Measurements from ENCODE around the gene FYB1.

The FYB1 gene

GRCh38 chr5:39118638-39119037, 100.7 kb downstream of the FYB1 start:
- no peak for DNase-seq (ENCODE audit: low spot score)

- DNase-seq (ENCODE audit: low spot score): no peak
Observed at GRCh38 chr5:39117401-39117800, 102.0 kb downstream of the FYB1 start.

GRCh38 chr5:39116344-39117170, 102.8 kb downstream of the FYB1 start:
- DNase-seq (ENCODE audit: low spot score): no peak

- no peak for DNase-seq (ENCODE audit: low spot score)
Observed at GRCh38 chr5:39115644-39116343, 103.6 kb downstream of the FYB1 start.

- DNase-seq (ENCODE audit: low spot score): no peak
Observed at GRCh38 chr5:39114155-39114554, 105.2 kb downstream of the FYB1 start.

GRCh38 chr5:39113354-39113953, 105.9 kb downstream of the FYB1 start:
- DNase-seq (ENCODE audit: low spot score): no peak

GRCh38 chr5:39109606-39110005, 109.8 kb downstream of the FYB1 start:
- DNase-seq (ENCODE audit: low spot score): no peak

GRCh38 chr5:39108987-39109386, 110.4 kb downstream of the FYB1 start:
- no peak for DNase-seq (ENCODE audit: low spot score)

- no peak for DNase-seq (ENCODE audit: low spot score)
Observed at GRCh38 chr5:39107350-39107749, 112.0 kb downstream of the FYB1 start.

- DNase-seq (ENCODE audit: low spot score): no peak
Observed at GRCh38 chr5:39106322-39106721, 113.0 kb downstream of the FYB1 start.

- DNase-seq (ENCODE audit: low spot score): no peak
Observed at GRCh38 chr5:39104221-39104620, 115.1 kb downstream of the FYB1 start.

GRCh38 chr5:39102684-39103155, 116.6 kb downstream of the FYB1 start:
- no peak for DNase-seq (ENCODE audit: low spot score)

- no peak for DNase-seq (ENCODE audit: low spot score)
Observed at GRCh38 chr5:39100851-39101396, 118.4 kb downstream of the FYB1 start.

- no peak for DNase-seq (ENCODE audit: low spot score)
Observed at GRCh38 chr5:39100301-39100850, 119.0 kb downstream of the FYB1 start.

GRCh38 chr5:39099831-39100230, 119.5 kb downstream of the FYB1 start:
- no peak for DNase-seq (ENCODE audit: low spot score)

GRCh38 chr5:39093352-39093751, 126.0 kb downstream of the FYB1 start:
- DNase-seq (ENCODE audit: low spot score): no peak

- no peak for DNase-seq (ENCODE audit: low spot score)
Observed at GRCh38 chr5:39092581-39093351, 126.6 kb downstream of the FYB1 start.

- DNase-seq (ENCODE audit: low spot score): no peak
Observed at GRCh38 chr5:39091940-39092580, 127.3 kb downstream of the FYB1 start.

- no peak for DNase-seq (ENCODE audit: low spot score)
Observed at GRCh38 chr5:39083968-39084367, 135.4 kb downstream of the FYB1 start.

- no peak for DNase-seq (ENCODE audit: low spot score)
Observed at GRCh38 chr5:39082995-39083394, 136.4 kb downstream of the FYB1 start.

GRCh38 chr5:39080597-39081204, 138.7 kb downstream of the FYB1 start:
- DNase-seq (ENCODE audit: low spot score): no peak
